Activated T-cell treated with anti-CD3 and anti-CD28 coated beads, Interleukin-2, amount 50 U/mL, for 72 hours (primary cell): ENCODE data around the gene RNF11. TPM values are rescaled to one million over a fixed set of nuclear protein-coding genes. Genes with fewer than 3 reads are reported as not detected.
"Not testable (repeated sequence)": the region's sequence is repeated elsewhere in the genome, so short reads cannot be mapped to it uniquely, and the experiment has no call there.

Experiments used
- ATAC-seq, 2 donors: fragments of 150-1000 bp; cut with Tn5 transposase; replicated peaks in 1 of 2; 2 replicates each; pipeline ENCODE4 v1.10.0; 2021; ENCODE audit warnings: moderate library complexity in 2 of 2, mild to moderate bottlenecking in 1 of 2
- DNase-seq, 2 donors: peaks; one replicate each; pipeline ENCODE4 v3.0.0; 2021 to 2022; ENCODE audit warnings: mixed read lengths in 1 of 2
- H3K27ac Mint-ChIP-seq: one replicate; pipeline ENCODE4 v1.8.0; 2022; ENCODE audit warnings: mild to moderate bottlenecking, moderate library complexity, mixed read lengths
- H3K27me3 Mint-ChIP-seq: one replicate; pipeline ENCODE4 v1.8.0; 2022; ENCODE audit warnings: low read depth, mixed read lengths
- H3K36me3 Mint-ChIP-seq, 2 donors: one replicate each; pipeline ENCODE4 v1.8.0; 2022; ENCODE audit warnings: mixed read lengths in 2 of 2, mild to moderate bottlenecking in 1 of 2; ENCODE audit not compliant: insufficient read depth in 2 of 2
- H3K4me1 Mint-ChIP-seq: one replicate; pipeline ENCODE4 v1.8.0; 2022; ENCODE audit warnings: low read depth, mixed read lengths
- H3K4me3 Mint-ChIP-seq, 2 donors: one replicate each; pipeline ENCODE4 v1.8.0; 2022; ENCODE audit warnings: mild to moderate bottlenecking in 2 of 2, mixed read lengths in 2 of 2, moderate library complexity in 2 of 2
- H3K9me3 Mint-ChIP-seq, 2 donors: one replicate each; pipeline ENCODE4 v1.8.0; 2022; ENCODE audit warnings: mixed read lengths in 2 of 2
- total RNA-seq, 2 donors: library from RNA; stranded (reverse); gene quantifications; one replicate each; pipeline ENCODE4 v1.2.3, GENCODE V29; 2022

RNF11 gene
- total RNA-seq, 2 donors from 2014 or later: 23.7 to 28.0 TPM

DNA sequence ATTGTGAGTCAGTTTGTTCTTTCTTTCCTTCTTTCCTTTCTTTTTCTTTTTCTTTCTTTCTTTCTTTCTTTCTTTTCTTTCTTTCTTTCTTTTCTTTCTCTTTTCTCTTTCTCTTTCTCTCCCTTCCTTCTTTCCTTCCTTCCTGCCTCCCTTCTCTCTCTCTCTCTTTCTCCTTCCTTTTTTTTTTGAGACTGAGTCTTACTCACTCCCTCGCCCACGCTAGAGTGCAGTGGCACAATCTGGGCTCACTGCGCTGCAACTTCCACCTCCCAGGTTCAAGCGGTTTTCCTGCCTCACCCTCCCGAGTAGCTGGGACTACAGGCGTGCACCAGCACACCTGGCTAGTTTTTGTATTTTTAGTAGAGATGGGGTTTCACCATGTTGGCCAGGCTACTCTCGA, 1.8 kb upstream of the RNF11 start:
- H3K36me3 Mint-ChIP-seq, H3K9me3 Mint-ChIP-seq, DNase-seq, ATAC-seq, H3K27me3 Mint-ChIP-seq: not testable (repeated sequence)
- H3K4me3 Mint-ChIP-seq: peak overlapping the region in 1 of 2 donors; percentile 49
- peak overlapping the region; percentile 91 for H3K27ac Mint-ChIP-seq
- H3K4me1 Mint-ChIP-seq: peaks cover 22% of the 10 kb centered on the region

- no peaks in the 10 kb centered on the region for H3K27me3 Mint-ChIP-seq
- peak; percentile 26 to 58 for ATAC-seq
- peak overlapping the region; percentile 88 for H3K27ac Mint-ChIP-seq
- peaks cover 22% of the 10 kb centered on the region for H3K4me1 Mint-ChIP-seq
- H3K4me3 Mint-ChIP-seq: peak overlapping the region; percentile 95 to 97
- H3K9me3 Mint-ChIP-seq: no peaks in the 10 kb centered on the region
- DNase-seq: peak; percentile 74 to 77
- no peaks in the 10 kb centered on the region for H3K36me3 Mint-ChIP-seq
These were observed 1.2 kb upstream of the RNF11 start for GRCh38 chr1:51234721-51235425.

- H3K4me1 Mint-ChIP-seq: peaks cover 28% of the 10 kb centered on the region
- no peak overlapping the region for H3K4me3 Mint-ChIP-seq
- H3K27me3 Mint-ChIP-seq: no peaks in the 10 kb centered on the region
- no peaks in the 10 kb centered on the region for H3K9me3 Mint-ChIP-seq
- DNase-seq (peak; percentile 40 to 59), ATAC-seq (peak; percentile 33 to 37)
- H3K36me3 Mint-ChIP-seq: no peaks in the 10 kb centered on the region
- H3K27ac Mint-ChIP-seq: no peak overlapping the region
These were observed 668 bp downstream of the RNF11 start for GRCh38 chr1:51236531-51237350.

DNA sequence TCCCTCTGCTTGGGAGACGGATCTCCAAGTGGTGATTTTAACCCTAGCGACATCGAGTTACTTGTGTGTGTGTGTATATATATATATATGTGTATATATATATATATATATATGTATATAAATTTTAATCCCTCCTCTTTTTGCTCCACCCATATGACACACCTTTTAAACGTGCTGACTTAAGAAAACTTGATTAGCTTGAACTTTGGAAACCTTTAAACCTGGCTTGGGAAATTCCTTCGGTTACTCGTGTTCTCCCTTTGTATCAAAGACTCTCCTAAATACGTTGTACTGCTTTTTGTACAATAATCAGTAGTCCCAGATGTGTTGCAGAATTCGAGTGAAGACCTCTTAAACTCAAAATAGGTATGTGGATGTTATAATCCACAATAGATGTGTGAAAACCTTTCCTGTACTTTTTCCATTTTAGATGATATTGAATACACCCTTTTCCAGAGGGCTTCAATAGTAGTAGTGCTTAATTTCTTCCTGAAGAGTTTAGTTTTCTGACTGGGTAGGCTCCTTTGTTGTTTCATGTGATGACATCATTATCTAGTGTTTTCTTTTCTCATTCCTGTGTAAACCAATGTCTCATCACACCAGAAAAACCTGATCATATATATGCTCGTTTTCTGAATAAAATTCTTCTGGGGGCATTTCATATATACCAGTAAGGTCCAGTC, 1.4 kb downstream of the RNF11 start:
- Mint-ChIP-seq H3K27me3 (no peaks in the 10 kb centered on the region), H3K4me1 (peaks cover 28% of the 10 kb centered on the region)

DNA sequence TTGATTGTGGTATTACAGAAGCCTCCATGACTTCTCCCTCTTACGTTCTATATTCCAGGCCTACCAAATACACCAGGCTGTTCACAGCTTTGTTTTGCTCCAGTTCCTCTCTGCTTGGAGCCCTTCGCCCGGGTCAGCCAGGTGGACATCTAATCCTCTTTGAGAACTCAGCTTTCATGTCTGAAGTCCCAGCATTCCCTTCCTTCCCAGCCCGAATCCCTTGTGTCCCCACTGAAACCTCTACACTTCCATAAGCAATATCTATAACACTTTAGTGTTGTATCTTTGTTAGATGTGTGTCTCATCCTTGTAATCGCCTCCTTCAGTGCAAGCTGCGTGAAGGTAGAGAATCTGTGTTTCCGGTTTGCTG, 1.9 kb downstream of the RNF11 start:
- no peaks in the 10 kb centered on the region for H3K36me3 Mint-ChIP-seq
- H3K4me3 Mint-ChIP-seq: no peak overlapping the region
- no peaks in the 10 kb centered on the region for H3K27me3 Mint-ChIP-seq
- ATAC-seq (no peak), DNase-seq (no peak)
- no peak overlapping the region for H3K27ac Mint-ChIP-seq
- H3K4me1 Mint-ChIP-seq: peaks cover 33% of the 10 kb centered on the region
- no peaks in the 10 kb centered on the region for H3K9me3 Mint-ChIP-seq

More for the DNA sequence above, 1.4 kb downstream of the RNF11 start:
- DNase-seq: no peak
- Mint-ChIP-seq H3K4me3 (no peak overlapping the region), H3K36me3 (no peaks in the 10 kb centered on the region), H3K27ac (no peak overlapping the region), H3K9me3 (no peaks in the 10 kb centered on the region)
- ATAC-seq: no peak

GRCh38 chr1:51240084-51240483, 4.0 kb downstream of the RNF11 start:
- Mint-ChIP-seq H3K36me3 (no peaks in the 10 kb centered on the region), H3K4me3 (peak overlapping the region in 1 of 2 donors; percentile 54), H3K4me1 (peaks cover 28% of the 10 kb centered on the region), H3K9me3 (no peaks in the 10 kb centered on the region), H3K27ac (peak overlapping the region; percentile 36), H3K27me3 (no peaks in the 10 kb centered on the region)
- DNase-seq (no peak), ATAC-seq (no peak)

- Mint-ChIP-seq H3K9me3 (no peaks in the 10 kb centered on the region), H3K4me1 (peaks cover 25% of the 10 kb centered on the region), H3K4me3 (peak overlapping the region in 1 of 2 donors; percentile 42), H3K36me3 (peaks cover 0 to 2% of the 10 kb centered on the region in 2 donors), H3K27ac (peak overlapping the region; percentile 35), H3K27me3 (no peaks in the 10 kb centered on the region)
- ATAC-seq: no peak
- no peak for DNase-seq
These were observed 5.0 kb downstream of the RNF11 start for GRCh38 chr1:51241119-51241518.

DNA sequence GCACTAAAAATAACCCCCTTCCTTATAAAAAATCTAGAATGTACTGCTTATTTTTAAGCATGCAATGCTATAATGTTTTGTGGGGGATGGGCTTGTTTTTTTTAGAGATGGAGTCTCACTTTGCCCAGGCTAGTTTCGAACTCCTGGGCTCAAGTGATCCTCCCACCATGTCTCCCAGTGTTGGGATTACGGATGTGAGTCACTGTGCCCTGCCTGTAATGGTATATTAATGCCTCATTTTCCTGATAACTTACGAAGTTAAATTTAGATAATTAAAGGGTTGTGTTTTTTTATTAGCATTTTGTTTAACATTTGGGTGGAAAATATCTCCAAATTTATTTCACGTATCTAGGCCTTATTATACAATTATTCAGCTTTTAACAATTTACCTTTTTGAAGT, 6.5 kb downstream of the RNF11 start:
- peaks cover 0 to 2% of the 10 kb centered on the region in 2 donors for H3K36me3 Mint-ChIP-seq
- H3K9me3 Mint-ChIP-seq: no peaks in the 10 kb centered on the region
- no peak for ATAC-seq
- H3K4me1 Mint-ChIP-seq: peaks cover 40% of the 10 kb centered on the region
- no peak for DNase-seq
- H3K27ac Mint-ChIP-seq: no peak overlapping the region
- no peaks in the 10 kb centered on the region for H3K27me3 Mint-ChIP-seq
- H3K4me3 Mint-ChIP-seq: no peak overlapping the region

DNA sequence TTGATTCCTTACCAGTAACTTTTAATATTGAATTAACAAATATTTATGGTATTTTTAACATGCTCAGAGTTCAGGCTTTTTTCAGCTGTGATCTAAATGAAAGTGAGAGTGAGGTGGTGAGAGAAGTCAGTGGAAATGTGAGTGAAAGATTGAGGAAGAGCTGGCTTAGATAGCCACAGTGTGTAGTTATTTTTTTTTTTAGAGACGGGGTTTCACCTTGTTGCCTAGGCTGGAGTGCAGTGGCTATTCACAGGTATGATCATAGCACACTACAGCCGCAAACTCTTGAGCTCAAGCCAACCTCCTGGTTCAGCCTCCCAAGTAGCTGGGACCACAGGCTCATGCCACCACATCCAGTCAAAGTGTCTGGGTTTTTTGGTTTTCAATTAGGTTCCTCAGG, 10.9 kb downstream of the RNF11 start:
- ATAC-seq (peak in 1 of 2 donors; percentile 43), DNase-seq (no peak)
- no peaks in the 10 kb centered on the region for H3K27me3 Mint-ChIP-seq
- H3K36me3 Mint-ChIP-seq: peaks cover 0 to 2% of the 10 kb centered on the region in 2 donors
- H3K4me1 Mint-ChIP-seq: peaks cover 40% of the 10 kb centered on the region
- no peak overlapping the region for H3K4me3 Mint-ChIP-seq
- no peak overlapping the region for H3K27ac Mint-ChIP-seq
- no peaks in the 10 kb centered on the region for H3K9me3 Mint-ChIP-seq

DNA sequence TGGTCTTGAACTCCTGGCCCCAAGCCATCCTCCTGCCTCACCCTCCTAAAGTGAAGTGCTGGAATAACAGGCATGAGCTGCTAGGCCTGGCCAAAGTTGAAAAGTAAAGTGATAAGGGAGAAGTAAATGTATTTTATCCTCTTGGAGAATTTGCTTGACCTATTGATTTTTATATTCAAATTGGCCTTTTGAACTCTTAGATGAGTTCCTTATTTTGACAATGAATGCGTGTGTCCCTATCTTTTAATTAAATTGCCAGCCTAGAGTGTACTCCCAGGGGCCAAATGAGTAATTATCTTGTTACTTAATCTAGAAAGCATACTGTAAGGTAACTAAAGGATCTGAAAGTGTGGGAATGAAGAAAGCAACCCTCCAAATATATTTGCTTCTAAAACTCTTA, 11.4 kb downstream of the RNF11 start:
- Mint-ChIP-seq H3K9me3 (no peaks in the 10 kb centered on the region), H3K36me3 (peaks cover 0 to 2% of the 10 kb centered on the region in 2 donors), H3K27me3 (no peaks in the 10 kb centered on the region), H3K27ac (no peak overlapping the region), H3K4me3 (no peak overlapping the region), H3K4me1 (peaks cover 40% of the 10 kb centered on the region)
- ATAC-seq (no peak), DNase-seq (no peak)

DNA sequence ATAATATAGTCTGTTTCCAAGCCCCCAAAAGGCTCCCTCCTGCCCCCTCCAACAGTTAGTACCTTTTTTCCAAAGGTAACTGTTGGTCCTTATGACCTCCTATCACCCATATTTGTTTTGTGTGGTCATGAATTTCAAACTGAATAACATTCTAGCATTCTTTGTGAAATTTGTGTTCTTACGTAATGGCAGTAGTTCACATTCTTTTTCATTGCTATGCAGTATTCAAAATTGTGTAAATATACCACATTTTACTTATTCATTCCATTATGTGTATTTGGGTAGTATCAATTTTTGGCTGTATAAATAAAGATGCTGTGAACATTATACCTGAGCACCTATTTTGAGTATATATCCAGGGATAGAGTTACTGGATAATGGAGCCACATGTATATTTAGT, 13.4 kb downstream of the RNF11 start:
- Mint-ChIP-seq H3K36me3 (peaks cover 0 to 2% of the 10 kb centered on the region in 2 donors), H3K27me3 (no peaks in the 10 kb centered on the region), H3K4me3 (no peak overlapping the region), H3K27ac (no peak overlapping the region), H3K9me3 (no peaks in the 10 kb centered on the region), H3K4me1 (peaks cover 27% of the 10 kb centered on the region)
- ATAC-seq (no peak), DNase-seq (no peak)

DNA sequence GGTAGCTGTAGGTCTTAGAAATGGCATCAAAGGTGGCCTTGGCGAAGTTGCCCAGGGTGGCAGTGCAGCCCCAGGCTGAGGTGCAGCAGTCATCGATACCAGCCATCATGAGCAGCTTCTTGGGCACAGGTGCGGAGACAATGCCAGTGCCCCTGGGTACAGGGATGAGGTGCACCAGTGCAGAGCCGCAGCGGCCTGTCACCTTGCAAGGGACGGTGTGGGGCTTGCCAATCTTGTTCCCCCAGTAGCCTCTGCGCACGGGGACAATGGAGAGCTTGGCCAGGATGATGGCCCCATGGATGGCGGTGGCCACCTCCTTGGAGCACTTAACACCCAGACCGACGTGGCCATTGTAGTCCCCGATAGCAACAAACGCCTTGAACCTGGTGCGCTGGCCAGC, 14.7 kb downstream of the RNF11 start:
- H3K4me1 Mint-ChIP-seq: peaks cover 27% of the 10 kb centered on the region
- DNase-seq, H3K4me3 Mint-ChIP-seq, H3K9me3 Mint-ChIP-seq, H3K27ac Mint-ChIP-seq, H3K27me3 Mint-ChIP-seq, H3K36me3 Mint-ChIP-seq, ATAC-seq: not testable (repeated sequence)

- H3K4me1 Mint-ChIP-seq: peaks cover 27% of the 10 kb centered on the region
- not testable (repeated sequence) for H3K4me3 Mint-ChIP-seq, H3K27me3 Mint-ChIP-seq, H3K9me3 Mint-ChIP-seq, DNase-seq, H3K36me3 Mint-ChIP-seq, H3K27ac Mint-ChIP-seq, ATAC-seq
These were observed 15.1 kb downstream of the RNF11 start for GRCh38 chr1:51251165-51251564.
